HCT116 (cell line): ENCODE data around the gene OR4S1. TPM values are rescaled to one million over a fixed set of nuclear protein-coding genes. Genes with fewer than 3 reads are reported as not detected.

ENCODE experiments used
- ATAC-seq: fragments of 200-7000 bp; cut with Tn5 transposase; 2 replicates; pipeline ENCODE4 v1.9.1; 2020; ENCODE audit warnings: mild to moderate bottlenecking, moderate library complexity
- BruUV-seq: library from RNA; stranded (reverse); fragments of 400-500 nt; replicated peaks from 2 replicates; lab custom pipeline; 2021; lab: Mats Ljungman, UMichigan
- CTCF ChIA-PET: fragments of 300-600 bp; sonication (Branson Sonifier 250); formaldehyde crosslinking; loops from one replicate; lab custom pipeline; 2021; ENCODE audit warnings: antibody characterized with exemption; lab: Charles Lee
- POLR2A ChIA-PET: fragments of 300-600, 350-600 bp; sonication (Branson Sonifier 250); formaldehyde crosslinking; loops from one replicate; lab custom pipeline; 2021; ENCODE audit warnings: antibody characterized with exemption; lab: Charles Lee
- RAD21 ChIA-PET, 2 experiments: fragments of 300-600 bp; sonication (Branson Sonifier 250); formaldehyde crosslinking; loops; one replicate each; lab custom pipeline; 2023; ENCODE audit warnings: low total read pairs in 2 of 2; ENCODE audit not compliant: uncharacterized antibody in 2 of 2, unreplicated experiment in 2 of 2, low non-redundant PET in 1 of 2; lab: Charles Lee
- DNase-seq: peaks from one replicate; pipeline ENCODE4 v3.0.0-alpha.2; 2010; ENCODE audit warnings: low read depth, low spot score
- H2AFZ ChIP-seq: fragments of 200-600 bp; shearing (Covaris generic), sonication (generic); 2 replicates; pipeline ENCODE4 v1.6.1; 2017; ENCODE audit warnings: low read depth, mixed run types, mixed read lengths, antibody characterized with exemption, low read length; ENCODE audit not compliant: poor library complexity, severe bottlenecking
- H3K27ac ChIP-seq: 2 replicates; pipeline ENCODE4 v1.5.1; 2012; ENCODE audit warnings: low read depth, low read length
- H3K27me3 ChIP-seq: fragments of 200-600 bp; sonication (generic); 2 replicates; pipeline ENCODE4 v1.6.1; 2016; ENCODE audit warnings: mixed run types, low read length, mixed read lengths; ENCODE audit not compliant: insufficient read depth
- H3K36me3 ChIP-seq, 2 experiments: fragments of 200-500 bp in 1 of 2; fragments of 200-600 bp in 1 of 2; sonication (Bioruptor generic) in 1 of 2; sonication (generic) in 1 of 2; 2 replicates each; pipeline versions ENCODE4 v1.5.1 to v1.6.1; 2014 to 2016; ENCODE audit warnings: low read length in 2 of 2, inconsistent platforms in 1 of 2, mixed read lengths in 1 of 2, mixed run types in 1 of 2; ENCODE audit not compliant: insufficient read depth in 2 of 2, control insufficient read depth in 1 of 2
- H3K4me1 ChIP-seq, 2 experiments: fragments of 200-600 bp in 1 of 2; sonication (generic) in 1 of 2; 2 replicates each; pipeline versions ENCODE4 v1.5.1 to v1.6.1; 2012 to 2017; ENCODE audit warnings: low read length in 2 of 2, inconsistent platforms in 1 of 2, mild to moderate bottlenecking in 1 of 2, mixed read lengths in 1 of 2, mixed run types in 1 of 2, moderate library complexity in 1 of 2; ENCODE audit not compliant: insufficient read depth in 2 of 2, control insufficient read depth in 1 of 2
- H3K4me2 ChIP-seq: fragments of 200-600 bp; sonication (generic); 2 replicates; pipeline ENCODE4 v1.6.1; 2017; ENCODE audit warnings: mixed run types, low read length, mixed read lengths
- H3K4me3 ChIP-seq, 2 experiments: fragments of 200-600 bp in 1 of 2; sonication (generic) in 1 of 2; replicated peaks in 1 of 2; 2 replicates each; pipeline ENCODE4 v1.5.1; 2011 to 2016; ENCODE audit warnings: low read length in 2 of 2, control low read depth in 1 of 2, low read depth in 1 of 2, mild to moderate bottlenecking in 1 of 2, mixed read lengths in 1 of 2, mixed run types in 1 of 2
- H3K79me2 ChIP-seq: fragments of 200-600 bp; sonication (generic); 2 replicates; pipeline ENCODE4 v1.6.1; 2017; ENCODE audit warnings: mild to moderate bottlenecking, mixed run types, low read length, moderate library complexity, mixed read lengths; ENCODE audit not compliant: insufficient read depth
- H3K9ac ChIP-seq: fragments of 200-600 bp; sonication (generic); 2 replicates; pipeline ENCODE4 v1.6.1; 2016; ENCODE audit warnings: low read length, mixed read lengths
- H3K9me2 ChIP-seq: fragments of 200-600 bp; sonication (generic), shearing (Covaris generic); 2 replicates; pipeline ENCODE4 v1.6.1; 2017; ENCODE audit warnings: mixed run types, mild to moderate bottlenecking, moderate library complexity; ENCODE audit not compliant: insufficient read depth
- H3K9me3 ChIP-seq, 2 experiments: fragments of 200-500 bp in 1 of 2; fragments of 200-600 bp in 1 of 2; sonication (Bioruptor generic) in 1 of 2; sonication (generic) in 1 of 2; 2 replicates each; pipeline ENCODE4 v1.6.1; 2014 to 2017; ENCODE audit warnings: low read length in 2 of 2, mixed read lengths in 2 of 2, inconsistent platforms in 1 of 2, low read depth in 1 of 2, mild to moderate bottlenecking in 1 of 2, mixed run types in 1 of 2, moderate library complexity in 1 of 2; ENCODE audit not compliant: control insufficient read depth in 1 of 2, insufficient read depth in 1 of 2
- H4K20me1 ChIP-seq: fragments of 200-600 bp; sonication (generic), shearing (Covaris generic); 2 replicates; pipeline ENCODE4 v1.6.1; 2017; ENCODE audit warnings: mixed run types, mild to moderate bottlenecking, moderate library complexity; ENCODE audit not compliant: insufficient read depth
- EGR1 ChIP-seq: IDR thresholded peaks from 2 replicates; pipeline ENCODE4 v1.6.1; 2012; ENCODE audit warnings: low read depth
- POLR2AphosphoS5 ChIP-seq: IDR thresholded peaks from 2 replicates; pipeline ENCODE4 v1.6.1; 2011; ENCODE audit warnings: mild to moderate bottlenecking, low read depth, low read length, moderate library complexity
- YY1 ChIP-seq: IDR thresholded peaks from 2 replicates; pipeline ENCODE4 v1.6.1; 2011; ENCODE audit warnings: low read length, low read depth, moderate library complexity, mild to moderate bottlenecking; ENCODE audit not compliant: insufficient replicate concordance; ENCODE audit errors: extremely low read depth
- ZFX ChIP-seq: fragments of 450-650 bp; IDR thresholded peaks from 2 replicates; pipeline ENCODE4 v1.6.1; 2017
- intact Hi-C: fragments of 100-400 bp; cut with micrococcal nuclease; formaldehyde crosslinking; loops from 2 replicates; pipeline ENCODE4 v1.10.0; 2022
- total RNA-seq: library from RNA; stranded (reverse); gene quantifications from one replicate; pipeline ENCODE4 v1.2.1, GENCODE V29; 2021; ENCODE audit not compliant: unreplicated experiment
- TF ChIP-seq, protein P1 (sequence below), 3 experiments: fragments of 200-600 bp in 1 of 3; sonication (generic) in 1 of 3; IDR thresholded peaks in 2 of 3; conservative IDR thresholded peaks in 1 of 3; 2 replicates each; pipeline ENCODE4 v1.5.1; 2012 to 2017; ENCODE audit warnings: low read depth in 2 of 3, low read length in 2 of 3, antibody characterized with exemption in 1 of 3, borderline replicate concordance in 1 of 3, control low read depth in 1 of 3, mild to moderate bottlenecking in 1 of 3, mixed read lengths in 1 of 3, mixed run types in 1 of 3, moderate library complexity in 1 of 3; ENCODE audit not compliant: insufficient read depth in 1 of 3
- TF ChIP-seq, protein P2 (sequence below): IDR thresholded peaks from 2 replicates; pipeline ENCODE4 v1.6.1; 2012

Gene OR4S1
- total RNA-seq, 1 experiment from 2014 or later = not detected

DNA sequence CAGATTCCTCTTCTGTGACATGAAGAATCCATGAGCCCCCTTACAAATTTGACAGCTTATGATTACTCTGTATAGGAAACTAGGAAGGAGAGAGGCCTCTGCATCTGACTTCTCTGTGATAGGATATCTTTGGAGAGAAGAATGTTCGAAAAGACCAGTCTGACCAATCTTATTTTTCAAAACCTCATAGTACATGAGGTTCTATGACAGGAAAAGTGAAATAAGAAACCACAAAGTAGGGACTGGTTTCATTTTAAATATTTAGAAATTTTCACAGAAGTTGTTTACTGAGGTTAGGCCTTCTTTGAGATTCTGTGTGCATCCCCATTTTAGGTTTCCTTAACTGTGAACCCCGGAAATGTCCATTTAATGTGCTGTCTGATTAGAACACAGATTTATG lies 44.4 kb upstream of the OR4S1 start (continued):
- no peak for TF ChIP-seq ZFX
- TF ChIP-seq, protein P1, sequence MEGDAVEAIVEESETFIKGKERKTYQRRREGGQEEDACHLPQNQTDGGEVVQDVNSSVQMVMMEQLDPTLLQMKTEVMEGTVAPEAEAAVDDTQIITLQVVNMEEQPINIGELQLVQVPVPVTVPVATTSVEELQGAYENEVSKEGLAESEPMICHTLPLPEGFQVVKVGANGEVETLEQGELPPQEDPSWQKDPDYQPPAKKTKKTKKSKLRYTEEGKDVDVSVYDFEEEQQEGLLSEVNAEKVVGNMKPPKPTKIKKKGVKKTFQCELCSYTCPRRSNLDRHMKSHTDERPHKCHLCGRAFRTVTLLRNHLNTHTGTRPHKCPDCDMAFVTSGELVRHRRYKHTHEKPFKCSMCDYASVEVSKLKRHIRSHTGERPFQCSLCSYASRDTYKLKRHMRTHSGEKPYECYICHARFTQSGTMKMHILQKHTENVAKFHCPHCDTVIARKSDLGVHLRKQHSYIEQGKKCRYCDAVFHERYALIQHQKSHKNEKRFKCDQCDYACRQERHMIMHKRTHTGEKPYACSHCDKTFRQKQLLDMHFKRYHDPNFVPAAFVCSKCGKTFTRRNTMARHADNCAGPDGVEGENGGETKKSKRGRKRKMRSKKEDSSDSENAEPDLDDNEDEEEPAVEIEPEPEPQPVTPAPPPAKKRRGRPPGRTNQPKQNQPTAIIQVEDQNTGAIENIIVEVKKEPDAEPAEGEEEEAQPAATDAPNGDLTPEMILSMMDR (IDR thresholded peaks at IDR 0.05 in 2 of 3, conservative IDR thresholded peaks at IDR 0.05 in 1 of 3; ENCODE audit: borderline replicate concordance in 1 of 3, insufficient read depth in 1 of 3, low read depth in 2 of 3, low read length in 2 of 3) = no peak
- TF ChIP-seq POLR2AphosphoS5 = no peak
- no peak for TF ChIP-seq YY1
- TF ChIP-seq, protein P2, sequence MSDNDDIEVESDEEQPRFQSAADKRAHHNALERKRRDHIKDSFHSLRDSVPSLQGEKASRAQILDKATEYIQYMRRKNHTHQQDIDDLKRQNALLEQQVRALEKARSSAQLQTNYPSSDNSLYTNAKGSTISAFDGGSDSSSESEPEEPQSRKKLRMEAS = no peak
- TF ChIP-seq, all 23 proteins: peak for 0

DNA sequence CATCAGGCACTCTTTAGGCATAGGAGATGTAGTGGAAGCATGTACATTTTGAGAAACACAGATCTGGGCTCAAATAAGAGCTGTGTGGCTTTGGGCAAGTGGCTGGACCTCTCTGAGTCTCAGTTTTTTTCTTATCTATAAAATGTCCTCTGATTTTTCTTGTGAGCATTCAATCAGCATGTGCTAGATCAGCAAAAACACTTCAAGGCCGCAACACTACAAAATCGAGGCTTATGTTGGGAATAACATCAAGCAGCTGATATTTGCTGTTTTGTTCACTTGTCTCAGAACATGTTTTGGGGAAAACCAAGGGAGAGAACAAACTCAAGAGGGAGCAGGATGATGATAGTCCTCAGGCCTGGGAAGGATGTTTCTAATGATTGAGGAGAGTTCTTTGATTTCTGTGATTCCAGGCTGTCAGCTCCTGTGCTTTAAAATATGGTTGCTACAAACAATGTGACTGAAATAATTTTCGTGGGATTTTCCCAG lies 42.6 kb upstream of the OR4S1 start, which contains the start of gene OR4X1:
Gene OR4X1, plus strand, starts transcription at position 439 of the 489 bp plus-strand sequence. Its CDS starts 0 bp downstream, at position 439.
- BruUV-seq = no TSS peak
- ATAC-seq = no peak
- POLR2A ChIA-PET = no interaction called here

More for the DNA sequence above, 42.6 kb upstream of the OR4S1 start, which contains the start of gene OR4X1:
- Histone ChIP-seq H3K4me1 (no peaks in the 10 kb centered on the region), H3K9me2 (no peaks in the 10 kb centered on the region), H4K20me1 (no peaks in the 10 kb centered on the region), H3K4me3 (no peak within 1 kb of the TSS), H3K9ac (no peak within 1 kb of the TSS), H3K36me3 (no peaks in the 10 kb centered on the region), H3K79me2 (no peaks in the 10 kb centered on the region), H3K27ac (no peak within 1 kb of the TSS), H3K9me3 (no peaks in the 10 kb centered on the region), H2AFZ (no peak within 1 kb of the TSS), H3K4me2 (no peak within 1 kb of the TSS), H3K27me3 (no peaks in the 10 kb centered on the region)
- DNase-seq = no peak
- intact Hi-C loops = no loop called here
- RAD21 ChIA-PET = no interaction called here
- CTCF ChIA-PET = no interaction called here
- TF ChIP-seq EGR1 = no peak
